NOMO-1 (cell line): ENCODE results near the gene MBOAT2.

ENCODE experiments used
- DNase-seq, 2 experiments: peaks; one replicate each; lab custom pipeline; 2025; ENCODE audit not compliant: unreplicated experiment in 2 of 2; lab: John Stamatoyannopoulos, UW

Gene MBOAT2

DNA sequence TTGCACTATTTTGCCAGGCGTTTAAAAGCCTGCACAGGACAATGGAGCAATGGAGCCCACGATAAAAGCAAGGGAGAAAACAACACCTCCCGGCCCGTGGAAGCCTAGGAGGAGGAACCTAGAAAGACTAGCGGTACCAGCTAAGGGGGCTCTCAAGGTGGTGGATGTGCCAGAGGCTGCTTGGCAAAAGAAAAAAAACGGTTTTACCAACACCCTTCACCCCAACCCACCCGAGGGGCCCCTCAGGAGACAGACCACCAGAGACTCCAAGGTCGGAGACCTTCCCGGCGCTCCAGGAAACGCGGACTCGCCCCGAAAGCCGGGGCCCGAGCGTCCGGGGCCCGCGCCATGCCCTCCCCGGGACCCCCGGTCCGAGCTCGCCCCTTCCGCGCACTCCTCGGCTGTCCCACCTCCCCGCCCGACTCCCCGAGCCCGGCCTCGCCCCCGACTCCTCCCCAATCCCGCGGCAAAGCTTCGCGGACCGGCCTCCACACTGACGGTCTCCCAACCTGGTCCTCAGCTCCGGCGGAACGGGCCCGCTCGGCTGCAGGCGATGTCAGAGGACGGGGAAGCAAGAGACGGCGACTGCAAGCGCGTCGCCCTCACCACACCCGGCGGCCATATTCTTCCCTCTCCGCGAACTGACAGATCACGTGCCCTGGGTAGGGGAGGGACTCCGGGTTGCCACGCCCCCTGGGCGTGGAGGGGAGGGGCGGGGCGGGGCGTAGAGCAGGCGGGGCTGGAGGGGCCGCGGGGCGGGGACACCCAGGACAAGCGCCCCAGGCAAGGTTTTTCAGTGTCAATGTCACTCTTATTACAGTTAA, 166.3 kb downstream of the MBOAT2 start, which contains the start of gene KIDINS220:
Gene KIDINS220, minus strand, starts transcription at position 643 of the 824 bp plus-strand sequence. CDS start 10,520 bp downstream, outside the sequence.
- peak; percentile 61 to 73 for DNase-seq

DNA sequence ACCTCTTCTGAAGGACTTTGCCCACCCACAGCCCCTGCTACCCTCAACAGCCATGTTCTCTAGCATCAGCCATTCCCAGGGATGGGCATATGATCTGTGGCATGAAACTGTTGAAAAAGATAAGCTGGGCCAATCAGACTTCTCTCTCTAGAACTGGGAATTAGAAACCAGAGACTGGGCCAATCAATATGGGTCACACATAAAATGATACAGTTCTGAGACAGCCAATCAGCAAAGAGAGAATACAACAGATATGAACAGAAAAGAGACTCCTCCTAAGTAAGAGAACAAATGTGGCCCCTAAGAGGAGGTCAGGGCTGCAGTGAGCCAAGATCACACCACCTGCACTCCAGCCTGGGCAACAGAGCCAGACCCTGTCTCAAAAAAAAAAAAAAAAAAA, 168.2 kb downstream of the MBOAT2 start:
- no peak for DNase-seq

DNA sequence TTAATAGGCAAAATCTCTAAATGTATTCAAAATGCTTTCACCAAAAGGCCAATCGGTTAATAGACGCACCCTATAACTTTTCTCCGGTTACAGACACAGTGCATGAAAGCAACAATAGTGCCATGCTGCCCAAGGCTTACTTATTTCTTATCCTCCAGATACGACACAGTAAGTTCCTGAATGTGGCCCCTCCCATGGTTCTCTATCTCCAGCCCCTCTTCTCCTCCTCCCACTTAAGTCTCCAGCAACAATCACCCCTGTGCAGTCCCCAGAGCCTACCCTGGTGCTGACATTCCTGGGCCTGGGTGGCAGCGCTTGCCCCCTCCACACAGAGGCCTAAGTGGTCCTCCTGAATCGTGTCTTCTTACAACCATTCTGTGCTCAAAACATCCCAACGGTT, 169.6 kb downstream of the MBOAT2 start:
- no peak for DNase-seq

DNA sequence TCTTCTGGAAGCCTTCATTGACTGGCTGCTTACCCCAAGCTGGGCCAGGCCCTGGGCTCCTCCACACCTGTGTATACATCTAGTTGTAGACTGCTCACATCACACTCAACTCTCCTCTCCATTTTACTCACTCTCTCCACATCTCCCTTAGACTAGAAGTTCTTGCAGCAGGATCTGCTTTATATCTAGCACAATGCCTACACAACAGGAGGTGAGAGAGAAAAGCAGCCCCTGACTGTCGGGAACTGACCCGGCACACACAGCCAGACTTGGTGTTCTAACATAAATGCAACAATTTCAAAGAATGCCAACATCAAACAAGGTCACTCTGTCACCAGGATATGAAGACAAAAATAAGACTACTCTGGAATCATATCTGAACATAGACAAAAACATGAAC, 172.0 kb downstream of the MBOAT2 start:
- no peak for DNase-seq

DNA sequence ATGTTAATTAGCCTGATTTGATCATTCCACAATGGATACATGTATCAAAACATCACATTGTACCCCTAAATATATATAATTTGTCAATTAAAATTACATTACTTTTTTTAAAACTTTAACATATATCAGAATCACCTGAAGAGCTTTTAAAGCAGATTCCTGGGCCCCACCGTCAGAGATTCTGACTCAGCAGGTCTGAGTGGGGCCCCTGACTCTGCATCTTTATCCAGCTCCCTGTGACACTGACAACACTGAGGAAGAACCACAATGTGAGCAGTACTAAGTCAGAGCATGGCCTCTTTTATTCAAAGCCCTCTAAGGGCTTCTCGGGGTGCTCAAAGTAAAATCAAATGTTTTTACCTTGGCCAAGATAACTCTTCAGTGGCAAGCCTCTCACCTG, 175.8 kb downstream of the MBOAT2 start:
- DNase-seq, result no peak

DNA sequence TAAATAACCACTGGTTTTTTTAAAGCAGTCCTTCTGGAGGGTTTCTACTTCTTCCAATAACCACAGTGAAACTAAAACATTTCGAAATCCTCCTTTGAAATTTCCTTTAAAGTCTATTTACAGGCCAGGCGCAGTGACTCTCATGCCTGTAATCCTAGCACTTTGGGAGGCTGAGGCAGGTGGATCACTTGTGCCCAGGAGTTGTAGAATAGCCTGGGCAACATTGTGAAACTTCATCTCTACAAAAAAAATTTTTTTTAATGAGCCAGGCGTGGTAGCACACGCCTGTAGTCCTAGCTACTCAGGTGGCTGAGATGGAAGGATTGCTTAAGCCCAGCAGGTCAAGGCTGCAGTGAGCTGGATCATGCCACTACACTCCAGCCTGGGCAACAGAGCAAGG, 181.3 kb downstream of the MBOAT2 start:
- peak in 1 of 2 experiments; percentile 68 for DNase-seq

DNA sequence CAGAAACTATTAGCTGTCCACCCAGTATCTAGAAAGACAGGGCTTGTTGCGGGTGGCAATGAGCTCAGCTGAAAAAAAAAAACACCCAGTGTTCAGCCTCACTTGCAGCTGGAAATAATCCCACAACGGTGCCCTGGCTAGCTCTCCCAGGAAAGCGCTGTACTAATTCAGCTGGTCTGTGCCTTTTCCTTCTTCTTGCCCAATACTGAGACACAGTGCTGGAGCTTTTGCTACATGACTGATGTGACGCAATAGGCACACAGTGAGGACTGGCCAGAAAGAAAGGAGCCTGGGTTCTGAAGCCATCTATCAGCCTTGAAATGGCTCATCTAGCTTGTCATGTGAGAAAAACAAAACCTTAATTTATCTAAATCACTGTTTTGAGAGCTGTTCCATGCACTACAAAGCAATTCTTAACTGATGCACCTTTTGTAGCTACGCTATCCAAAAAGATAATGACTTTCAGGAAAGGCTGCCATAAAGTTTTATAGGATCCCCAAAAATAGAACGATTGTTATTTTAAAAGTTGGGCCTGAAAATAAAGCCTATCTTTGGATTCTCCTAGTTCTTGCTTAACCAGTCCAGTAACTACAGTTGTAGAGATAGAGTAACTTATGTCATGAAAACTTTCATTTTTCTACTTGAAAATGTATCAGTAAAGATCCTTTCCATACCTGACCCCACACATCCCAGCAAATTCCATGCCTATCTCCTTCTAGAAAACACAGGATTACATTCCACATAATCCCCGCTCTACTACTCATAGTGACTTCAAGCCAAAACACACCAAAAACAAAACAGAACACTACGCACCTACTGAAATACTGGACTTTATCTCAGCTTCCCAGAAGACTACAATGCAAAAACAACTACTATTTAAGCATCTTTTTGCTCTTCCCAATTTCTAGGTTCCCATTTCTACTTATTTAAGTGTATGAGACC, 181.9 kb downstream of the MBOAT2 start:
- peak; percentile 49 to 53 for DNase-seq

DNA sequence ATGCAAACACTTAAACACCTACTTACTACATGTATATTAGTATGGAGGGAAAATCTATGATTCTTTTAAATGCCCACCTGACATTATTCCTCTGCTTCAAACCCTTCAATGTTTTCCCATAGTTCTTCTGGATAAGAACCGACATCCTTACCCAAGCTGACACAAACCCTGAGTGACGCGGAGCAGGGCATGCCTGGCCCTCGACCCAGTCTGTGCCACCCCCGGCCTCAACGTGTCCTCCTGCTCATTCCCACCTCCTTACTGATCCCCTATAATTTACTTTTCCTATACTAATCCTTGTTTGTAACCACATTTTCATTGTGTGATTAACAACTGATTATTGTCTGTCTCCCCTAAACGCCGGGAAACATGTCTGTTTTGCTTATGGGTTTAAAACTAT, 183.5 kb downstream of the MBOAT2 start:
- no peak for DNase-seq

DNA sequence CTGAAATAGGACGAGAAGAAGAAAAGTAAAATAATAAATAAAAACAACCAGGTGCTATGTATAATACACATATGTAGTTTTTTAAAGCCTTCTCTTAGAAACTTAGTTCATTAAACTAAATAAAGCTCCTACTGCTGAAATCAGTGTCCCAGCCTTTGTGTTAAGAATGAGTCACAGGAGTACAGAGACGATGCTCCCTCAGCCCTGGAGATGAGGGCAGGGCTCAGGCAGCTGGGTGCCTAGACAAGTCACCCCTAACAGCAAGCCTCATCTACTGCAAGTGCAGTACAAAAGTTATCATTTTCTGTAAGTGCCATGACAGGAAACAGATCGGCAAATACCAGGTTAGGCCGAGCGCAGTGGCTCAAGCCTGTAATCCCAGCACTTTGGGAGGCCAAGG, 184.3 kb downstream of the MBOAT2 start:
- no peak for DNase-seq

DNA sequence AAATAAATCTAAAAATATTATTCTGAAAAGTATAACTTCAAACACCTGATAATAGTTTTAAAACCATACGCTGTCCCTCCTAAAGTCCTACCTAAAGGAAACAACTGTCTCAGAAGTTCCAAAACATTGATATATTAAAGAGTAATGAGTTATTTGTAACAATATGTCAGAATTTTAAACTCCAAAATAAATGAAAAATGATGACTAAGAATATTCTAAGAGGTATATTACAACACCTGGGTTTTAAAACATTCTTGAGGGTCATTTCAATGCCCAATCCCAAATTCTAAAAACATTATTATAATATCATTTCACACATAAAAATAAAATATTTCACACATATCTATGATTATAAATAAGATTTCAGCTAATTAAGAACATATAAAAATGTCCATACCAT, 186.3 kb downstream of the MBOAT2 start:
- no peak for DNase-seq

DNA sequence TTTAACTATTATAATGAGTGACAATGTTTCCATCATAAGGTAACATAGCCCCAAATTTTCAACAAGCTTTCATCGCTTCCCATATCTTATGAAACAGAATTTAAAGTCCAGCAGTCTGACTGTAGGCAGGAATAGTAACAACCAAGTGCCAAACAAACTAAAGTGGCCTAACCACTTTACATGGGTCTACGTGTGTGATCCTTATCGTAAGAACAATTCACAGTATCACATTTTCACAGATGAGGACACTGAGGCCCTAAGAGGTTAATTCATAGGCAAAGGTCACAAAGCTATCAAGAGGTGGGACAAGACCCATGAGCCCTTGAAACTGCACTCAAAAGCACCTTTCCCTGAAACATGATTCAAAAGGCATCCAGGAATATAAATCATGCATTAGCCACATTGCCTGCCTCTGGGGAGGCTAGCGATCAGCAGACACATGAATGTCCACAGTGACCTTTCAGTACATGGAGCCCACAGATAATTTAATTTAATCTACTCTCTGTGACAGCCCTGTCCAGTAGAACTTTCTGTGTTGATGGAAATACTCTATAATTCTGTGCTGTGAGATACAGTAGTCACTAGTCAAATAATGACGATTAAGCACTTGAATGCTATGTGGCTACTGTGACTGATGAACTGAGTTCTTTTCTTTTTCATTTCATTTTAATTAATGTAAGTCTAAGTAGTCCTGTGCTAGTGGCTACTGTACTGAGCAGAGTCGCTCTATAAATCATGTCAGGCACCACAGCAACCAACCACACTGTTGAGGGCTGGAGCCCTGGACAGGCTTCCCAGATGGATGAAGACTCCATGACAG, 196.4 kb downstream of the MBOAT2 start:
- no peak for DNase-seq

DNA sequence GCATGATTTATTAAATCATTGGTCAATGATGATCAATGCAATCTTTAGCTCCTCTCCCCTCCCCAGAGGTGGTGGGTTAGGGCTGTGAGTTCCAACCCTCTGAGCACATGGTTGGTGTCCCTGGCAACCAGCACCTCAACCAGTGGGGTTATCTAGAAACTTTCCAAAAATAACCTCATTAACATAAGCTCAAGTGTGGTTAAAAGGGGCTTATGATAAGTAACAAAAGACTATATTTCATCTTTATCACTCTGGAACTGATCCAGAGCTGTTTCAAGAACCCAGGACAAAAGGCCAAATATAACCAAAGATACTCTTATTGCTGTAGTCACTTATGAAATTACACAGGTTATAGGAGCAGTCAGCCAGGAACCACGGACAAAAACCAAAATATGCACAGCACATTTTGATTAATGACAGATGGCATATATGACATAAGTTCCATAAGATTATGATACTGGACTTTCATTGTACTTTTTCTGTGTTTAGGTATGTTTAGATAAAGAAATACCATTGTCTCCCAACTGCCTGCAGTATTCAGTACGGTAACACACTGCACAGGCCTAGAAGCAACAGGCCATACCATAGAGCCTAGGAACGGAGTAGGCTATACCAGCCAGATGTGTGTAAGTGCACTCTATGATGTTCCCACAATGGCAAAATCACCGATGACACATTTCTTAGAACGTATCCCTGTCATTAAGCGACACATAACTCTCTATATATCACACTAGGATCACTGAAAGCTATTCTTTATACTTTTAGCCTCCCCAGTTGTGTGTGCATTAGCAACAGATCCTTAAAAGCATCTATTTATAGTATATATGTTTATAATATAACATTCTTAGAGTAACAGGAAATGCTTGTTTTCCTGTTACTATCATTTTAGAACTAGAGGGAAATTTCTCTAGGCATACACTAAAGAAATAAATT, 197.9 kb downstream of the MBOAT2 start:
- DNase-seq, result no peak

DNA sequence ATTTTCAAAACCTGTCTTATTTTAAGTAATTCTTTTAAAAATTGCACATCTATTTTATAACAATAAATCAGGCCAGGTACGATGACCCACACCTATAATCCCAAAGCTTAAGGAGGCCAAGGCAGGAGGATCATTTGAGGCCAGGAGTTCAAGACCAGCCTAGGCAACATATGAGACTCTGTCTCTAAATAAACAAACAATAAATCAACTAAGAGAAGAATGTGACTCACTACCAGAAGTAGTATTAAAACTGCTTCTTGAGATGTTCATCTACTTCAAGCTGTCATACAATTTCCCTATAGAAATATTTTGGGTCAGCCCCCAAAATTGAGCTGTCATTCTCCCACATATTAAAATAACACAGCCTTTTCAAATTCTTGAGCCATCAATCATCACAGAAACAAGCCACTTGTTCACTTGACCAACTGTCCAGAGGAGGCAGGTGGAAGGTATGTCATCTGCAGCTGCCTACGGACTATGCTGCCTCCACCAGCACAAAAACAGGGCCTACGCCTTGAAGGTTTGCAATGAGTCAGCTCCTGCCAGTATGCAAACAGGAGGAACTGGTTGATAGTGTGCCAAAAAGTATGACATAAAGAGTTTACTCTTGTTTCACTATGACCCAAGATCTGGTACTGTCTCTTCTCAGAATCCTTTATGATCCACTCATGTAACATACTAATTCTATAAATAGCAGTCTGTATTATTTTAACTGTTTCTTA, 199.7 kb downstream of the MBOAT2 start:
- no peak for DNase-seq

DNA sequence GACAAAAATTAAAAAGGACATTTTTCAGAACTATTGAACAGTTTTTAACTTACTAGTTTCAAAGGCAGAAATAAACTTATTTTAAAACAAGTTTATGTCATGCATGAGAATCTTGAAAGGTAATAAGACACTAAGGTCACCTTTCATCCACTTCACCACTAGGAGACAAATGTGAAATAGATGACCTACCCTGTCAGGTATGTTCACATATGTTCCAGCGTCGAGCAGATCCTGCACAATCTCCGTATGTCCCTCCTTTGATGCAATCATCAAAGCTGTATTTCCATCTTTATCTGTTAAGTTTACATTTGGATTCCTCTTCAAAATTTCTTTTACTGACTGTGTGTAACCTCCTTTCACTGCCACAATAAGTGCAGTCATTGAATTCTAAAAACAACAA, 200.7 kb downstream of the MBOAT2 start:
- no peak for DNase-seq
